Measurements from ENCODE around the gene OR9I1.

OR9I1 gene, protein sequence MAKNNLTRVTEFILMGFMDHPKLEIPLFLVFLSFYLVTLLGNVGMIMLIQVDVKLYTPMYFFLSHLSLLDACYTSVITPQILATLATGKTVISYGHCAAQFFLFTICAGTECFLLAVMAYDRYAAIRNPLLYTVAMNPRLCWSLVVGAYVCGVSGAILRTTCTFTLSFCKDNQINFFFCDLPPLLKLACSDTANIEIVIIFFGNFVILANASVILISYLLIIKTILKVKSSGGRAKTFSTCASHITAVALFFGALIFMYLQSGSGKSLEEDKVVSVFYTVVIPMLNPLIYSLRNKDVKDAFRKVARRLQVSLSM

DNA sequence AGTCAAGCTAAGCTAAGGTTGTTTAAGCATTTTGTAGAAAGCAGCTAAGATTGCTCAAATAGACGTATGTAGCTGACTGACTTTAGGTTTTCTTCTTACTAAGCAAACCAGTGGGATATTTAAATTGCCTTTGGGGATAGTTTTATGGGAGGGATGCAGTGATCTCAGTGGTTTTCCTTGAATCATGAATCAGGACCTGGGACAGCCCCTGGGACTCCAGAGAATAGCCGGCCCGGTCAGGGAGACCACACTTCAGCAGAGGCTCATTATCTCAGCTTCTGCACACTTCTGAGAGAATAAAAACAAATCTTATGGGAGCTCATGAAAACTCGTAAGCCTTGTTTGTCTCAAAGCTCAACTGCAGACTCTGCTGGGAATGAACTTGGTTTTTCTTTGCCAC, at the start of gene OR9I1:
Gene OR9I1 (minus strand): TSS at position 62 of the 400 bp plus-strand sequence. CDS start 6,086 bp downstream, outside the sequence.
- no peak for DNase-seq

DNA sequence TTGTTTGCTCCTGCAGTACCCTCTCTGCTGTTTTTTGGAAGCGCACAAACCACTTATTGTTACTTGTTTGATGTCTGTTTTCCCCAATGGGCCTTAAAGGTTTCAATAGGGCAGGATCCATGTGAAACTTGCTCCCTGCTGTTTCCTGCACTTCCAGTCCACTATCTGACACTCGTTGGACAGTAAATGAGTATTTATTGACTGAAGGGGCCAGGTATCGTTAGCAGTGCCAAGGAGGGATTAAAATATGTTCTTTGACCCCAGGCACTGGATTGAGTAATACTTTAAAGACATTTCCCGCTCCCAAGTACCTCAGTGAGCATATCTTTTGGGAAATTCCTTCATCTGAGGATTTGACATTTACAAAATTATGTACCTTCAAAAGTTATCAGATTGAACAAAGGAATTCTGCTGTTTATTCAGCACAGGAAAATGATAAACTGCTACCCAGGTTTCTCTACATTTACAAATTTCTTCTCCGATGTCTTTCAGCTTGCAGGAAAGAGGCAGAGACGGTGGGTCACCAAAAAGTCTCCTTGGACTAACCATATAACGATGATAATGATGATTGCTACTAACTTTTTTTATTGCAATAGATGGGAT, 40.3 kb upstream of the OR9I1 start:
- DNase-seq: no peak

DNA sequence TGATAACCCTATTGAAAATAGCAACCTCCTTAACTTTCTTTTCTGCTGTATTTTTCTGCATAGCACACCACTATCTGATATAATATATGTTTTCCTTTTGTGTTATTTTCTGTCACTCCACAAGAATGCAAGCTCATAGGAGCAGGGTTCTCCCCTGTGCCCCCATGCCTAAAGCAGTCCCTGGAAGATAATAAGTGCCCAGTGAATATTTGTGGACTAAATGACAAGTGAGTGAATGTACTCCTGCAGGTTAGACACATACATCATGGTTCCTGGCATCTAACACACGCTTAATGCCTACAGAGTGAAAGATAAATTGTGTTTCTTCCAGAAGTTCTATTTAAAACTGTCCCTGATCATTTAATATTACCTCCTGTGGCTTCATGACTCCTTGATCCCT, 39.7 kb upstream of the OR9I1 start:
- DNase-seq: no peak

DNA sequence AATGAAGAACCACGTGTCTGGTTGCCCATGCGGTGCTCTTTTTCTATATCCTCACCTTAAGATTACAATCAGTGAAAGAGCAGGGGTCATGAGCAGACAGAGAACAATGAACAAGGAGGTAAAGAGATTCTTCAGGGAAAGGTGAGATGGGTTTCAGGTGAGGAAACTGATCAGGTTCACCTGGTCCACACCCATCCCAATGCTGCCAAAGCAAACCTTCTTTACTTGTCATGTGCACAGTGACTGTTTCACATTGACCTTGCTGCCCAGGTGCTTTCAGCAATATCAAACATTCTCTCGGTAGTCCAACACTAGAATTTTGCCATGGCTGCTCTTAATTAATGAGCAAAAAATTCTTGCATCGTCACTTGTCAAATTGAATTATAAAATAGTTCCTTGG, 39.1 kb upstream of the OR9I1 start:
- no peak for DNase-seq

DNA sequence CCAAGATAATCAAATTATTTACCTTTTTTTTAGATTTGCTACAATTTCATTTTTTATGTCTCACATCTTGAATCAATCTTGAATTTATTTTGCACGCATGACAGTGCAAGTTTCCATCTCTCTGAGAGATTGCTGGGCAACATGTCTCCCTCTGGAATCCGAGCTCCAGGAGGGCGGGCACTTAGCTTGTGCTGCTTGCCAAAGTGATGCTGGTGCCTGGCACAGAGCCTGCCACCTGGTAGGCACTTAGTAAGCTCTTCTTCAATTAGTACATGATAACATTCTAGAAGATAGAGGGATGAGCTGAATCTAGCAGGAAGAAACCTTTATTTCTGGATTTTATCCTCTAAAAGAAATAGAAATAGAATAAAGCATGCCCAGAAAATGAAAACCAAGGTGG, 27.5 kb upstream of the OR9I1 start:
- DNase-seq: no peak

DNA sequence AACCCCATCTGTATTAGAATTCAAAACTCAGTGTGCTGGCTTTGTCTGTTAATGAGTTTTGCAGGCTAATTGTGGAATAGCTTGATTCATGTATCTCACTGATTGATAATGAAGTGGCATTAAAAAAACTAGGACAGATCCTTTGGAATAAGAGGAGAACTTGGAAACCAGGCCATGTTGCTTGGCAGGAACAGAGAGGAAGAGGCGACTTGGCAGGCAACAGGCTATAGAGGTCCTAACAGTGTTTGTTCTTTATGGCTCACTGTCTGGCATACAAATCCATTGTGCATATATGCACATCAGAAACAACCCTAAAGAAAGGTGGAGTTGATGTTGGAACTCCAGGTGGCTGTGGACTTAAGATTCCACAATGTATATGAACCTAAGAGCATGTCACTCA, 17.4 kb upstream of the OR9I1 start:
- DNase-seq: no peak

DNA sequence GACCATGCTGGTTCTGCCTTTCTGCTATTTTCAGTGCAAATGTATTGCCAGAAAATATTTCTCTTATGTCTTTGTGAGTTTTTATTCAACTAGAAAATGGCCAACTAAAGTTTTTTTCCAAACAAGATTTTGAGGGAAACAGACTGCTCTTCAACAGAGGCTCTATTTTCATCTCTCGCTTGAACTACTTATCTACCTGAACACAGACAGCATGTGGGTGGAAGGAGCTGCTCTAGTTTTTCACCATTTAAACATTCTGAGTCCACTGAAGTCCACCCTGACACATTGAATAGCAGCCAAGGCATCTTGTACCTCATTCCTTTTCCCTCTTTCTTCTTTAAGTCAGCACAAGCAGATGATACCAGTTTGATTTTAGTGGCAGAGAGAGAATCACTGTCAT, 9.8 kb upstream of the OR9I1 start:
- no peak for DNase-seq

DNA sequence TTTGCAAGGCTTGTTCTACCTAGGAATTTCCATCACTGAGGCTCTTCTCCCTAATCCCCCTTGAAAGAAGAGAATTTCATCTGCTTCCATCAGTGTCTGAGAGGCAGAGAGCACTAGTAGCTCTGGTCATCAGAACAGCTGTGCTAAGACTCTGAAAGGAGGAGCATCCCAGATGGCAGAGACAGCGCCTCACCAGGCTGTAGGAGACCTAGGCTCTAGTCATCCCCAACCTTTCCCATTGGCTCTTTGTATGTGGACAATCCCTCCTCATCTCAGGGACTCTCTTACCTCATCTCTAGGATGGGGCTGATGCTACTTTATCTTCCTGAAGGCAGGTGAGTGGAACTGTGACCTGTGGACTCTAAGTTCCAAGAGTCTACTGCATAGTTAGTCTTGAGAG, 8.8 kb upstream of the OR9I1 start:
- no peak for DNase-seq

DNA sequence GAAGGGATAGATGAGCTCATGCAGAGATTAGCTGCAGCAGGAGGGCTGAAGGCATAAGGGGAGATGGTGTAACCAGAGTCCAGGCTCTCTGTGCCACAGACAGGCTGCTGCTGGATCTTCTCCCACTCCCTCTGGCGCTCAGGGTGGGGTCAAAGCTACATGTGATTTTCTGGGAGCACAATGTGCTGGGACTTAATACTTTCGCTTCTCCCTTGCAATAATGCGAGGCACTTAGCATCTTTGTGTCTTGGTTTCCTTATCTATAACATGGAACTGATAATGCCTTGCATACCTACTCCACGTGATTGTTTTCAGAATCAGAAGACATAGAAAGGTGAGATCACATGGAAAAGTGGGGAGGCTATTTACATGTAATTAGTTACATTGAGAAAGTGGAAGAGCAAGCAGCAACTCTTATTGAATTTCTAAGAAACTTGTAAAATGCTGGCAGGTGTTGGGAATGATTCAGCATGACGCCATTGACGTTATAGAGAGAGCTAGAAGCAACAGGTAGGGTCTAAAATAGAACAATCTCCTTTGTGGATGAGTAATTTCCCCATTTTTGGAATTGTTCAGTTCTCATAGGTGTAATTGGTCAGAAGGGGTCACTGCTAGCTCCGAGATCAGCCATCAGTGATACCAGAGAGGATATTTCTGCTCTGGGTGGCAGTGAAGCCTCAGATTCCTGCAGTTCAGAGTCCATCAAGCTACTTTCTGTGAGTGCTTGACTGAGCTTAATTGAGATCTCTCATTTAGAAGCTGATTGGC, 8.2 kb upstream of the OR9I1 start:
- no peak for DNase-seq

DNA sequence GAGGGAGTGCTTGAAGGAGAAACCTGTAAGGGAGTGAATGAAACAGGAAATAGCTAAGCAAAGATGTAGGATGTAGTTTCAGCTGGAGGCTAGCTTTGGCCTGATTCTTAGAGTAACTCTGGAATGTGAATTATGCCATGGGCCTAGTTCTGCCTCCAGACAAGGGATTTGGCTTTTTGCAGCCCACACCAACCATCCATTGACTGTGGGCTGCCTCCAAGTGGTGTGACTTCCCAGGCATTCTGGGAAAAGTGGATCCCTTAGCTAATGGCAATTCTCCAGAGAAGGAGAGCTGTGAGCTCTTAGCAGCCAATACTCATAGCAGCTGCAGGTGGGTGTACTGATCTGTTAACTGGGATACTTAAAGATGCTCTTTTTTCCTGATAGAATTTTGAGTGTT, 2.0 kb upstream of the OR9I1 start:
- no peak for DNase-seq

DNA sequence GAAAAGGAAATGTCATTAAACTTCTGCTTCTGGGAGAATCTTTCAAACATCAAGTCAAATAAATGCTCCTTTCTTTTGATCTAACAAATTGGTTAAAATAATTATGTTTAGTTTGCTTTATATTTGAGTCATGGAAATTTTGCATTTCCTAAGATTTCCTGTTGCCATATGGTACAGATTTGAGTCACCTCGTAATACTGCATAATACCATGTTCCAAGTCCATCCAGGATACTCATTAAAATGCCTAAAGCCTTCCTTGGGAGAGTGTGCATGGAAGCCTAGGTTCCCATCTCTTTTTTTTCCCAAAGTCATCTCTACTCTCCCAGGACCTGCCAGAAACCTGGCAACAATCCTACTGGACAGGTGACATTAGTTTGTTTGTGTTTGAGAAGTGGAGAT, 4.2 kb downstream of the OR9I1 start:
- no peak for DNase-seq

DNA sequence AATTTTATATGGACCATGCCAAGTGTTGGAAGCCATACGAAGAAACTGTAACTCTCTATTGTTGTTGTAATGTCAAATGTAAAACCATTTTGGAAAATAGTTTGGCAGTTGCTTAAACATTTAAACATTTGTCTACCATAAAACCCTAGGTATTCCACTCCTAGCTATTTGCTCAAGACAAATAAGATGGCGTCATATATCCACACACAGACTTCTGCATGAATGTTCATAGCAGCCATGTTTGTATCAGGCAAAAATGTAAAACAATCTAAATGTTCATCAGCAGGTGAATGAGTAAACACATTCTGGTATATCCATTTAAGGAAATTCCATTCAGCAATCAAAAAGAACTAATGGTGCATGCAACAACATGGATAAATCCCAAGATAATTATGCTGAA, 27.9 kb downstream of the OR9I1 start:
- DNase-seq: no peak

DNA sequence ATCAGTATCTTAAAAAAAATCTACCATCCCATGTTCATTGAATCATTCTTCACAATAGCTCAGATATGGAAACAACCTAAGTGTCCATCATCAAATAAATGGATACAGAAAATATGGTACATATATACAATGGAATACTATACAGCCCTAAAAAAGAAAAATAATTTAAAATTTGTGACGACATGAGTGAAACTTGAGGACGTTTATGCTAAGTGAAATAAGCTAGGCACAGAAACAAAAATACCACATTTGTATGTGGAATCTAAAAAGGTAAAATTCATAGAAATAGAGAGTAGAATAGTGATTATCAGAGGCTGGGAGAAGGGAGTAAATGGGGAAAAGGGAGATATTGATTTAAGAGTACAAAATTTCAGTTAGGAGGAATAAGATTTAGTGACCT, 38.8 kb downstream of the OR9I1 start:
- DNase-seq: no peak

DNA sequence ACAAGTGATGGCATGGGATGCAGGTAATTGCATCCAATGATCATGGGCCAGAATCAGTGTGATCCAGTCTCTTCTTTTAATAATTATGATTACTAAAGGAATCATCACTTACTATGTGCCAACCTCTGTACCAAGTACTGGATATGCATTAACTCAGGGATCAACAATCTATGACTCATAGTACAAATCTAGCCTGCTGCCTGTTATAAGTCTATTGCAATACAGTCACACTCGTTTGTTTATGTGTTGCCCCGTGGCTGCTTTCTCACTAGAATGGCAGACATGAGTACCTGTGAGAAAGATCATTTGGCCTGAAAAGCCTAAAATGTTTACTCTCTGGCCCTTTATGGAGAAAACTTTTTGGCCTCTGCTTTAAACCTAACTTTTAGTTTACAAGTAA, 49.5 kb downstream of the OR9I1 start:
- DNase-seq: no peak

DNA sequence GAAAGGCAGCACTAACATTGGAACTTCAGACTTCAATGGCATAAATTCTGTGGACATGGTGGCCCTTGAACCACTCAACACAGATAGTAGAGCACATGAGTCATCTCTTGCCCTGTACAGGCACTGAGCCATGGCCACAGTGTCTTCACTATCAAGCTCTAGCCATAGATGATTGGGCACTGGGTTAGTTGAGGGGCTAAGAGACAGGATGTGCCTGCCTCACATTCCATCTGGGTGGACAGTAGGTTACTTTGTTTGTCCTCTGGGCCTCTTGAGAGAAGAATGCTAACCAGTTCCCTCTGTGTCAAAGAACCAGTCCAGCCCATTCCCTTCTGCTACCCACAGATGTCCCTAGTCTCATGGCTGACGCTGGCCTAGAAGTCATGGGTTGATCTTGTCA, 54.7 kb downstream of the OR9I1 start:
- DNase-seq: no peak

DNA sequence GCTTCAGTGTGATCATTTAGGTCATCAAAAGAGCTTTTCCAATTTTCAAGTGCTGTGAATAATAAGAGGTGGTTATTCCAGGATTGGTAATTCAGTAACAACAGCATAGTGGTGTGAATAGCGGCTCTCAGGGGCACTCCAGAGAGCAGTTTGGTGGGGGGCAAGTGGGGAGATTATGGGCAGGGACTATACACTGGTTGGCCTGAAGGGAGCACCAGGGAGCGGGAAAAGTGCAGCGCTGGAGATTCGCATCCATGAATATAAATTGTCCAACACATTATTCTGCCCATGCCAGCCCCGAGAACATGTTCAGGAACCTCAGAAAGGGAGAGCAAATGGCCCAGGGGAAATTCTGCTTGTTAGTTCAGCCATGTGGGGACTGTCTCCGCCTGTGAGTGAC, 56.7 kb downstream of the OR9I1 start:
- DNase-seq: no peak

DNA sequence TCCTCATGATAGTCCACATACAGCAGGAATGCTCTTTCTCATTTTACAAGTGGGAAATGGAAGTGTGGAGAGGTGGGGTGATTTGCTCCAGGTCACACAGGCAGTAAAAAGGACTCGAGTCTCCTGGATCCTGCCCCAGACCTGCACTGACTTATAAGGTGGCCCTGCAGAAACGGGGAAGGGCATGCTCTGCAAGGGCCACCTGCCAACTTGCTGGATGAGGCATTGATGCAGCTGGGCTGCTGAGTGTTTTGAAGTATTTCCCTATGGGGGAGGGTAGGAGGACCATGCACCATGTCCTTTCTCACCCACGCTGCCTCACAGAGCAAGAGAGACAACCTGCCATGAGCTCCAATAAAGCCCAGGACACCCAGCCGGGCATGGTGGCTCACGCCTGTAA, 57.6 kb downstream of the OR9I1 start:
- DNase-seq: no peak

All from CD4-positive, alpha-beta T cell treated with Interleukin-4 for 4 hours (primary cell).